A549 treated with ZK216348 at 1 μM for 4 hours (cell line): ENCODE results near the gene OR13C8. TPM values are rescaled to one million over a fixed set of nuclear protein-coding genes. Genes with fewer than 3 reads are reported as not detected.

ENCODE experiments used
- total RNA-seq: library from RNA; stranded (reverse); fragments of 200-300 nt; extraction: Qiagen RNA extraction; gene quantifications from 5 replicates; pipeline ENCODE4 v1.2.3, GENCODE V29; 2022; ENCODE audit warnings: low read depth

Gene OR13C8, protein sequence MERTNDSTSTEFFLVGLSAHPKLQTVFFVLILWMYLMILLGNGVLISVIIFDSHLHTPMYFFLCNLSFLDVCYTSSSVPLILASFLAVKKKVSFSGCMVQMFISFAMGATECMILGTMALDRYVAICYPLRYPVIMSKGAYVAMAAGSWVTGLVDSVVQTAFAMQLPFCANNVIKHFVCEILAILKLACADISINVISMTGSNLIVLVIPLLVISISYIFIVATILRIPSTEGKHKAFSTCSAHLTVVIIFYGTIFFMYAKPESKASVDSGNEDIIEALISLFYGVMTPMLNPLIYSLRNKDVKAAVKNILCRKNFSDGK
- total RNA-seq: not detected in 5 replicates

DNA sequence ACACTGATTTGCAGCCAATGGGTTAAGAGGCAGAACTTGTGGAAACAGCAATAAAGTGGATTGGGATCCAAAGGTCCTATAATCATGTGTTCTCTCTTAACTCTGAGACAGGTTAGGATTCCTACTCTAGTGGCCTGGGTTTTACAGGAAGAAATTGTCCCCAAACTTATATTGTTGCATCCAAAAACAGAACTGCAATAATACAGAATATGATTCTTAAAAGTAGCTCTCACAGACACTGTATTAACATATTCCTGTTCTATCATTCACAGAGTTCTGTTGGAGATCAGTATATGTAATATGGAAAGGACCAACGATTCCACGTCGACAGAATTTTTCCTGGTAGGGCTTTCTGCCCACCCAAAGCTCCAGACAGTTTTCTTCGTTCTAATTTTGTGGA lies at the start of gene OR13C8:
TSS of gene OR13C8 (plus strand) at position 301 of the 400 bp plus-strand sequence. CDS start at position 301, 0 bp downstream.

DNA sequence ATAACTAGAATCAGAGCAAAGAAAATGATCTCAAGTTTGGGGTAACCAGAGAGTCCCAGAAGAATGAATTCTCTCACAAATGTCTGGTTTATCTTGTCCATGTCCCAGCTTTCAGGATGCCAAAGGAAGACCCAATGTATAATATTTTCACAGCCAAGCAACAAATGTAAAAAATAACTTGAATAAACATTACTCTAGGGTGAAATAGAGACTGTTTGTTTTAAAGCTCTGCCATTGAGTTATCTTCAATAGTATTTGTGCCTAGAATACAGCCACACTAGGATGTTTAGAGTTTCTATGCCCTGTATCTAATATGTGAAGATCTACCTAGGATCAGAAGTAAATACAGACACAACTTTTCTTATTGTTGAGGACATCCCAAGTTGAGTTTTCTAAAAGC lies 41.9 kb upstream of the OR13C8 start, which contains the start of gene OR13C4:
TSS of gene OR13C4 (minus strand) at position 101 of the 400 bp plus-strand sequence. CDS start at position 101, 0 bp downstream.

DNA sequence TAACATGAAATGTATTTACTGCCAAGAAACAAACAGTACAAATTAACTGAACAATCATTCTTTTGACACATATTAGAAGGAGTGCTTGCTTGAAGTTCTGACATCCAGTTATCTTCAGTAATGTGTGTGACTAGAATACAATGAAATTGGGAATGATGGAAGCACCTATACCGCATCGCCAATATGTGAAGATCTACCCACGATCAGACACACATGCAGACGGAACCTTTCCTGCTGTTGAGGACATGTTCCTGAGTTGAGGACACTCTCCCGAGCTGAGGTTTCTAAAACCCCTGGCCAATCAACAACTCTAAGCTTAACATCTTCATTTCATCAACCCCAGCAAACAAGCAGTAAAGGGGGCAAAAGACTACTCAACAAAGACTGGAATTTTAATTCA lies 32.2 kb upstream of the OR13C8 start, which contains the start of gene OR13C3:
TSS of gene OR13C3 (minus strand) at position 101 of the 400 bp plus-strand sequence. CDS start 133 bp downstream, outside the sequence.

DNA sequence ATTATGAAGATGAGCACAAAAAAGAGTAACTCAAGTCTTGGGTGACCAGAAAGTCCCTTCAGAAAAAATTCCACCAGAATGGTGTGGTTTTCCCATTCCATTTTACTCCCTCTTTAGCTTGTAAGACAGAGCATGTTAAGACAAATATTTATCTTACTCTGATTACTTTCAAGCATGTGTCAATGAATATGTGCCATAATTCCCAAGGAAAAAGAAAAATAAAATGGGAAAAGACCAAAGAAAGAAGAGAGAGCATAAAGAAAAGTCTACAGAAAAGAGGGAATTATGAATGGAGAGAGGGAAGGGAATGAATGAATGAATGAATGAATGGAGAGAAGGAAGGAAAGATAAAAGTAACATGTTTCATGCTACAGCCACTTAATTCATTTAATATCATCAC lies 30.3 kb downstream of the OR13C8 start, which contains the start of gene OR13C5:
TSS of gene OR13C5 (minus strand) at position 101 of the 400 bp plus-strand sequence. CDS start at position 101, 0 bp downstream.

DNA sequence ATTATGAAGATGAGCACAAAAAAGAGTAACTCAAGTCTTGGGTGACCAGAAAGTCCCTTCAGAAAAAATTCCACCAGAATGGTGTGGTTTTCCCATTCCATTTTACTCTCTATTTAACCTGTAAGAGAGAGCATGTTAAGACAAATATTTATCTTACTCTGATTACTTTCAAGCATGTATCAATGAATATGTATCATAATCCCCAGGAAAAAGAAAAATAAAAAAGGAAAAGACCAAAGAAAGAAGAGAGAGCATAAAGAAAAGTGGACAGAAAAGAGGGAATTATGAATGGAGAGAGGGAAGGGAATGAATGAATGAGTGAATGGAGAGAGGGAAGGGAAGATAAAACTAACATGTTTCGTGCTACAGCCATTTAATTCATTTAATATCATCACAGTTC lies 36.6 kb downstream of the OR13C8 start, which contains the start of gene OR13C2:
TSS of gene OR13C2 (minus strand) at position 101 of the 400 bp plus-strand sequence. CDS start at position 101, 0 bp downstream.

DNA sequence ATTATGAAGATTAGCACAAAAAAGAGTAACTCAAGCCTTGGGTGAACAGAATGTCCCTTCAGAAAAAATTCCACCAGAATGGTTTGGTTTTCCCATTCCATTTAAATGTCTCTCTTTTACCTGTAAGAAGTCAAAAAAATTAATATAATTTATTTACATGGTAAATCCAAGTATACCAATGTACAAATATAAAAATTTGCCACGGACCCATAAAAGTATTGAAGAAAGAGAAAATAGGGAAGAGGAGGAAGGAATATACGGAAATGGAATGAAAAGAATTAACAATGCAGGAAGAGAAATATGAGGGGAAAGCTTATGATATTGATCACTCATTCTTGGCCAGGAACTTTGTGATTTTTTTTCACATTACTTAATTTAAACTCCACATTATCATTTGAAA lies 49.1 kb downstream of the OR13C8 start, which contains the start of gene OR13C9:
TSS of gene OR13C9 (minus strand) at position 101 of the 400 bp plus-strand sequence. CDS start at position 101, 0 bp downstream.

Other genes with a start within 250 kb of the OR13C8 start
- gene OR13F1, start 64.9 kb upstream of the OR13C8 start, total RNA-seq: not detected in 5 replicates
- not detected in 5 replicates for gene OR13C4, start 42.0 kb upstream of the OR13C8 start, total RNA-seq
- gene OR13C3, start 32.3 kb upstream of the OR13C8 start, total RNA-seq: not detected in 5 replicates
- gene OR13C5, start 30.2 kb downstream of the OR13C8 start, total RNA-seq: not detected in 5 replicates
- not detected in 5 replicates for gene OR13C2, start 36.5 kb downstream of the OR13C8 start, total RNA-seq
- gene OR13C9, start 49.0 kb downstream of the OR13C8 start, total RNA-seq: not detected in 5 replicates
- gene OR13D1, start 125.3 kb downstream of the OR13C8 start, total RNA-seq: not detected in 5 replicates
- gene NIPSNAP3A, start 178.5 kb downstream of the OR13C8 start, total RNA-seq: 10.5 to 17.0 TPM (median 14.8 TPM) in 5 replicates
- 0.46 to 0.87 TPM (median 0.83 TPM) in 5 replicates for gene NIPSNAP3B, start 195.0 kb downstream of the OR13C8 start, total RNA-seq